B cell (primary cell): ENCODE data around the gene ZNF280C. TPM values are rescaled to one million over a fixed set of nuclear protein-coding genes. Genes with fewer than 3 reads are reported as not detected.

Experiments used
- ATAC-seq: fragments of 200-7000 bp; cut with Tn5 transposase; one replicate; pipeline ENCODE4 v1.10.0; 2021; ENCODE audit warnings: low read depth, mild to moderate bottlenecking, moderate number of reproducible peaks, moderate library complexity
- CTCF ChIA-PET: fragments of 350-600 bp; sonication (Branson Sonifier 250); formaldehyde crosslinking; loops from one replicate; lab custom pipeline; 2021; ENCODE audit warnings: antibody characterized with exemption, inconsistent platforms; lab: Charles Lee
- POLR2A ChIA-PET: fragments of 350-600 bp; sonication (Branson Sonifier 250); formaldehyde crosslinking; loops from one replicate; lab custom pipeline; 2021; ENCODE audit warnings: antibody characterized with exemption; lab: Charles Lee
- DNase-seq: peaks from one replicate; pipeline ENCODE4 v3.0.0; 2013
- H2AFZ ChIP-seq: 2 replicates; pipeline ENCODE4 v1.6.1; 2012; ENCODE audit warnings: mild to moderate bottlenecking, low read depth, low read length; ENCODE audit not compliant: insufficient read depth, poor library complexity, severe bottlenecking
- H3K27ac ChIP-seq, 2 donors: 1 replicate in 1 of 2; 2 replicates in 1 of 2; pipeline ENCODE4 v1.5.1; 2012 to 2013; ENCODE audit warnings: low read length in 2 of 2, mild to moderate bottlenecking in 2 of 2, moderate library complexity in 1 of 2
- H3K27me3 ChIP-seq, 4 experiments: fragments of 200-600 bp in 1 of 4; sonication (generic) in 1 of 4; replicated peaks in 1 of 4; 1 replicate in 2 of 4; 2 replicates in 2 of 4; pipeline versions ENCODE4 v1.6.1 to v1.7.0; 2013 to 2016; ENCODE audit warnings: low read length in 3 of 4, mild to moderate bottlenecking in 2 of 4, mixed read lengths in 1 of 4, moderate library complexity in 1 of 4; ENCODE audit not compliant: insufficient read depth in 4 of 4, control insufficient read depth in 3 of 4; ENCODE audit errors: control extremely low read depth in 1 of 4
- H3K36me3 ChIP-seq, 2 experiments: replicated peaks in 1 of 2; 1 replicate in 1 of 2; 2 replicates in 1 of 2; pipeline versions ENCODE4 v1.6.1 to v1.7.1; 2013; ENCODE audit warnings: low read length in 1 of 2; ENCODE audit not compliant: insufficient read depth in 2 of 2, control insufficient read depth in 1 of 2; ENCODE audit errors: control extremely low read depth in 1 of 2, extremely low read depth in 1 of 2
- H3K4me1 ChIP-seq, 2 donors: fragments of 200-600 bp in 1 of 2; sonication (generic) in 1 of 2; 1 replicate in 1 of 2; 2 replicates in 1 of 2; pipeline versions ENCODE4 v1.5.1 to v1.6.1; 2013 to 2017; ENCODE audit warnings: low read length in 2 of 2; ENCODE audit not compliant: control insufficient read depth in 2 of 2, insufficient read depth in 2 of 2
- H3K4me2 ChIP-seq: replicated peaks from 2 replicates; pipeline ENCODE3; 2012; ENCODE audit warnings: mild to moderate bottlenecking, low read depth, low read length; ENCODE audit not compliant: poor library complexity, severe bottlenecking
- H3K4me3 ChIP-seq, 5 experiments: fragments of 200-600 bp in 1 of 5; sonication (generic) in 1 of 5; 1 replicate in 3 of 5; 2 replicates in 2 of 5; pipeline versions ENCODE4 v1.5.1 to v1.7.0; 2011 to 2016; ENCODE audit warnings: low read length in 4 of 5, mild to moderate bottlenecking in 4 of 5, low read depth in 2 of 5, control low read depth in 1 of 5, moderate library complexity in 1 of 5; ENCODE audit not compliant: insufficient read depth in 1 of 5; ENCODE audit errors: control extremely low read depth in 1 of 5, extremely low read depth in 1 of 5
- H3K79me2 ChIP-seq: fragments of 200-600 bp; sonication (generic); one replicate; pipeline ENCODE4 v1.6.0; 2016; ENCODE audit warnings: low read length; ENCODE audit not compliant: control insufficient read depth, insufficient read depth
- H3K9ac ChIP-seq: fragments of 200-600 bp; sonication (generic); 2 replicates; pipeline ENCODE4 v1.6.1; 2017; ENCODE audit warnings: mild to moderate bottlenecking, low read length, moderate library complexity
- H3K9me3 ChIP-seq, 3 donors: one replicate each; pipeline versions ENCODE4 v1.6.1 to v1.7.1; 2013; ENCODE audit warnings: low read length in 2 of 3; ENCODE audit not compliant: control insufficient read depth in 2 of 3, insufficient read depth in 1 of 3; ENCODE audit errors: control extremely low read depth in 1 of 3
- H4K20me1 ChIP-seq: 2 replicates; pipeline ENCODE4 v1.6.0; 2012; ENCODE audit warnings: mild to moderate bottlenecking, low read length; ENCODE audit not compliant: insufficient read depth, control insufficient read depth, poor library complexity, severe bottlenecking
- H3K27ac Mint-ChIP-seq: one replicate; pipeline ENCODE4 v1.8.0; 2021; ENCODE audit warnings: mixed read lengths
- H3K27me3 Mint-ChIP-seq: one replicate; pipeline ENCODE4 v1.8.0; 2021; ENCODE audit warnings: mixed read lengths
- H3K4me1 Mint-ChIP-seq: one replicate; pipeline ENCODE4 v1.8.0; 2021; ENCODE audit warnings: mixed read lengths
- H3K4me3 Mint-ChIP-seq: one replicate; pipeline ENCODE4 v1.8.0; 2021; ENCODE audit warnings: mixed read lengths
- H3K9me3 Mint-ChIP-seq: one replicate; pipeline ENCODE4 v1.8.0; 2022; ENCODE audit warnings: mixed read lengths; ENCODE audit not compliant: insufficient read depth
- EZH2 ChIP-seq: IDR thresholded peaks from 2 replicates; pipeline ENCODE4 v1.6.1; 2012; ENCODE audit warnings: borderline replicate concordance, low read depth, mild to moderate bottlenecking, moderate library complexity, low read length; ENCODE audit not compliant: insufficient read depth, poor library complexity, severe bottlenecking
- WGBS: methylation state at CpG from one replicate; pipeline ENCODE4 v1.1.5; 2013; ENCODE audit warnings: missing lambda C conversion rate; ENCODE audit not compliant: insufficient coverage; 5-methylcytosine and 5-hydroxymethylcytosine counted together
- intact Hi-C: fragments of 100-400 bp; cut with micrococcal nuclease; formaldehyde crosslinking; loops from one replicate; pipeline ENCODE4 v1.10.0; 2022
- polyA plus RNA-seq: library from polyadenylated mRNA; depleted of rRNA; stranded (reverse); fragments of >200 nt; gene quantifications from 2 replicates; pipeline ENCODE4 v1.2.3, GENCODE V29; 2012
- total RNA-seq, 2 donors: library from RNA; stranded (reverse); fragments of 120-200 nt in 1 of 2; gene quantifications; 1 replicate in 1 of 2; 2 replicates in 1 of 2; pipeline versions ENCODE4 v1.2.3 to v1.2.4, GENCODE V29; 2013 to 2022
- TF ChIP-seq, protein P1 (sequence below): fragments of 200-600 bp; IDR thresholded peaks from one replicate; pipeline ENCODE4 v1.8.0; 2022; ENCODE audit warnings: antibody characterized with exemption, mild to moderate bottlenecking

ZNF280C gene
- total and polyA plus RNA-seq, 2 donors (not counting 1 experiment from before 2014, with no cell fraction given) = 2.3 to 7.0 TPM

- ATAC-seq = no peak
- Mint-ChIP-seq H3K27ac (no peak overlapping the region), H3K4me1 (peaks cover 26% of the 10 kb centered on the region), H3K27me3 (no peaks in the 10 kb centered on the region), H3K4me3 (no peak overlapping the region), H3K9me3 (no peaks in the 10 kb centered on the region)
- Histone ChIP-seq H3K4me2 (no peak overlapping the region), H3K9me3 (no peaks in the 10 kb centered on the region), H2AFZ (no peak overlapping the region), H4K20me1 (no peaks in the 10 kb centered on the region), H3K27ac (no peak overlapping the region), H3K36me3 (peaks cover 0 to 2% of the 10 kb centered on the region in 2 experiments), H3K79me2 (peaks cover 14% of the 10 kb centered on the region), H3K9ac (no peak overlapping the region), H3K4me1 (peaks cover 13 to 17% of the 10 kb centered on the region in 2 donors), H3K27me3 (no peaks in the 10 kb centered on the region), H3K4me3 (no peak overlapping the region)
- POLR2A ChIA-PET = no interaction called here
- TF ChIP-seq, protein P1, sequence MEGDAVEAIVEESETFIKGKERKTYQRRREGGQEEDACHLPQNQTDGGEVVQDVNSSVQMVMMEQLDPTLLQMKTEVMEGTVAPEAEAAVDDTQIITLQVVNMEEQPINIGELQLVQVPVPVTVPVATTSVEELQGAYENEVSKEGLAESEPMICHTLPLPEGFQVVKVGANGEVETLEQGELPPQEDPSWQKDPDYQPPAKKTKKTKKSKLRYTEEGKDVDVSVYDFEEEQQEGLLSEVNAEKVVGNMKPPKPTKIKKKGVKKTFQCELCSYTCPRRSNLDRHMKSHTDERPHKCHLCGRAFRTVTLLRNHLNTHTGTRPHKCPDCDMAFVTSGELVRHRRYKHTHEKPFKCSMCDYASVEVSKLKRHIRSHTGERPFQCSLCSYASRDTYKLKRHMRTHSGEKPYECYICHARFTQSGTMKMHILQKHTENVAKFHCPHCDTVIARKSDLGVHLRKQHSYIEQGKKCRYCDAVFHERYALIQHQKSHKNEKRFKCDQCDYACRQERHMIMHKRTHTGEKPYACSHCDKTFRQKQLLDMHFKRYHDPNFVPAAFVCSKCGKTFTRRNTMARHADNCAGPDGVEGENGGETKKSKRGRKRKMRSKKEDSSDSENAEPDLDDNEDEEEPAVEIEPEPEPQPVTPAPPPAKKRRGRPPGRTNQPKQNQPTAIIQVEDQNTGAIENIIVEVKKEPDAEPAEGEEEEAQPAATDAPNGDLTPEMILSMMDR = no peak
- no peak for TF ChIP-seq EZH2
- intact Hi-C loops = no loop called here
- no CpG with 5 or more reads among the region's 6 CpGs for WGBS
- no peak for DNase-seq
- CTCF ChIA-PET = interaction anchor here (0.8 to 1.0 kb wide), 3 partner anchors 40 to 81 kb away, joined by 3 read pairs; no protein-coding TSS in a partner anchor
These were observed 106.5 kb downstream of the ZNF280C start for GRCh38 chrX:130162094-130162735.

DNA sequence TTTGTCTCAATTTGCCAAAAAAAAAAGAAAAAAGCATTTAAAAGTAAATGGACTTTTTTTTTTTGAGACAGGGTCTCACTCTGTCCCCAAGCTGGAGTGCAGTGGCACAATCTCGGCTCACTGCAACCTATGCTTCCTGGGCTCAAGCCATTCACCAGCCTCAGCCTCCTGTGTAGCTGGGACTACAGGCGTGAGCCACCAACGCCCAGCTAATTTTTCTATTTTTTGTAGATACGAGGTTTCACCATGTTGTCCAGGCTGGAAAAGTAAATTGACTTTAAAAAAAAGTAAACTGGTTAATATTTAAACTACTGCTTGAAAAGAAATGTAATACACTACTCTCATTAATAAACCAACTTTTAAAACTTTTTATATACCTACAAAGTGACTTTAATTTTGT is 108.9 kb downstream of the ZNF280C start:
- POLR2A ChIA-PET = no interaction called here
- Histone ChIP-seq H3K36me3 (peaks cover 0 to 6% of the 10 kb centered on the region in 2 experiments), H3K4me2 (no peak overlapping the region), H3K4me1 (peaks cover 5 to 6% of the 10 kb centered on the region in 2 donors), H3K79me2 (peaks cover 8% of the 10 kb centered on the region), H3K9me3 (no peaks in the 10 kb centered on the region), H4K20me1 (no peaks in the 10 kb centered on the region), H3K27ac (no peak overlapping the region), H2AFZ (no peak overlapping the region), H3K4me3 (no peak overlapping the region), H3K9ac (no peak overlapping the region), H3K27me3 (no peaks in the 10 kb centered on the region)
- DNase-seq (no peak), ATAC-seq (no peak)
- Mint-ChIP-seq H3K27ac (no peak overlapping the region), H3K4me1 (peaks cover 14% of the 10 kb centered on the region), H3K9me3 (no peaks in the 10 kb centered on the region), H3K4me3 (no peak overlapping the region), H3K27me3 (no peaks in the 10 kb centered on the region)
- no peak for TF ChIP-seq EZH2
- TF ChIP-seq, protein P1 = no peak
- 100% methylated on average over 1 of the region's 4 CpGs for WGBS
- intact Hi-C loops = no loop called here
- CTCF ChIA-PET = interaction anchor here (0.7 kb wide), 1 partner anchor 64 kb away, joined by 3 read pairs; no protein-coding TSS in a partner anchor
